ENCODE data around the gene AHCYL2. TPM values are rescaled to one million over a fixed set of nuclear protein-coding genes. Genes with fewer than 3 reads are reported as not detected.

AHCYL2 gene
- total and polyA plus RNA-seq, 2 donors (not counting 1 experiment from before 2014, with no cell fraction given) = 8.8 to 26.2 TPM

- Histone ChIP-seq H3K36me3 (replicated peaks in 1 of 2; ENCODE audit: control extremely low read depth in 1 of 2, control insufficient read depth in 1 of 2, extremely low read depth in 1 of 2, insufficient read depth in 2 of 2, low read length in 1 of 2) (no peaks in the 10 kb centered on the region), H3K9ac (ENCODE audit: low read length) (no peak overlapping the region), H3K9me3 (ENCODE audit: control extremely low read depth in 1 of 3, control insufficient read depth in 2 of 3, insufficient read depth in 1 of 3, low read length in 2 of 3) (no peaks in the 10 kb centered on the region), H3K79me2 (ENCODE audit: control insufficient read depth, insufficient read depth, low read length) (peaks cover 29% of the 10 kb centered on the region), H3K4me3 (ENCODE audit: control extremely low read depth in 1 of 5, extremely low read depth in 1 of 5, insufficient read depth in 1 of 5, low read depth in 2 of 5, low read length in 4 of 5) (no peak overlapping the region), H2AFZ (ENCODE audit: insufficient read depth, low read depth, low read length, poor library complexity, severe bottlenecking) (no peak overlapping the region), H3K27ac (ENCODE audit: low read length in 2 of 2) (no peak overlapping the region), H3K4me2 (replicated peaks; ENCODE audit: low read depth, low read length, poor library complexity, severe bottlenecking) (no peak overlapping the region), H4K20me1 (ENCODE audit: control insufficient read depth, insufficient read depth, low read length, poor library complexity, severe bottlenecking) (no peaks in the 10 kb centered on the region), H3K27me3 (replicated peaks in 1 of 4; ENCODE audit: control extremely low read depth in 1 of 4, control insufficient read depth in 3 of 4, insufficient read depth in 4 of 4, low read length in 3 of 4) (no peaks in the 10 kb centered on the region), H3K4me1 (ENCODE audit: control insufficient read depth in 2 of 2, insufficient read depth in 2 of 2, low read length in 2 of 2) (peaks cover 9% of the 10 kb centered on the region in 2 donors)
- H3K4me3 Mint-ChIP-seq = no peak overlapping the region
- CTCF ChIA-PET = interaction anchor here (0.8 to 1.5 kb wide), 2 partner anchors 16 to 37 kb away, joined by 3 read pairs; no protein-coding TSS in a partner anchor
- POLR2A ChIA-PET = no interaction called here
- ATAC-seq (ENCODE audit: low read depth) (no peak), DNase-seq (no peak)
- WGBS (ENCODE audit: insufficient coverage) = 86% methylated on average over 2 of the region's 4 CpGs
- peaks cover 22% of the 10 kb centered on the region for H3K4me1 Mint-ChIP-seq
- intact Hi-C loops (cut with micrococcal nuclease) = no loop called here
- no peaks in the 10 kb centered on the region for H3K9me3 Mint-ChIP-seq (ENCODE audit: insufficient read depth)
- TF ChIP-seq, protein P1, sequence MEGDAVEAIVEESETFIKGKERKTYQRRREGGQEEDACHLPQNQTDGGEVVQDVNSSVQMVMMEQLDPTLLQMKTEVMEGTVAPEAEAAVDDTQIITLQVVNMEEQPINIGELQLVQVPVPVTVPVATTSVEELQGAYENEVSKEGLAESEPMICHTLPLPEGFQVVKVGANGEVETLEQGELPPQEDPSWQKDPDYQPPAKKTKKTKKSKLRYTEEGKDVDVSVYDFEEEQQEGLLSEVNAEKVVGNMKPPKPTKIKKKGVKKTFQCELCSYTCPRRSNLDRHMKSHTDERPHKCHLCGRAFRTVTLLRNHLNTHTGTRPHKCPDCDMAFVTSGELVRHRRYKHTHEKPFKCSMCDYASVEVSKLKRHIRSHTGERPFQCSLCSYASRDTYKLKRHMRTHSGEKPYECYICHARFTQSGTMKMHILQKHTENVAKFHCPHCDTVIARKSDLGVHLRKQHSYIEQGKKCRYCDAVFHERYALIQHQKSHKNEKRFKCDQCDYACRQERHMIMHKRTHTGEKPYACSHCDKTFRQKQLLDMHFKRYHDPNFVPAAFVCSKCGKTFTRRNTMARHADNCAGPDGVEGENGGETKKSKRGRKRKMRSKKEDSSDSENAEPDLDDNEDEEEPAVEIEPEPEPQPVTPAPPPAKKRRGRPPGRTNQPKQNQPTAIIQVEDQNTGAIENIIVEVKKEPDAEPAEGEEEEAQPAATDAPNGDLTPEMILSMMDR (IDR thresholded peaks at IDR 0.05) = no peak
- no peak for TF ChIP-seq EZH2 (IDR thresholded peaks at IDR 0.05; ENCODE audit: borderline replicate concordance, insufficient read depth, low read depth, low read length, poor library complexity, severe bottlenecking)
- H3K27ac Mint-ChIP-seq = no peak overlapping the region
- no peaks in the 10 kb centered on the region for H3K27me3 Mint-ChIP-seq
Observed at GRCh38 chr7:129255800-129256199, 31.0 kb downstream of the AHCYL2 start.

- Histone ChIP-seq H3K4me1 (ENCODE audit: control insufficient read depth in 2 of 2, insufficient read depth in 2 of 2, low read length in 2 of 2) (peaks cover 9% of the 10 kb centered on the region in 2 donors), H3K4me3 (ENCODE audit: control extremely low read depth in 1 of 5, extremely low read depth in 1 of 5, insufficient read depth in 1 of 5, low read depth in 2 of 5, low read length in 4 of 5) (no peak overlapping the region), H3K36me3 (replicated peaks in 1 of 2; ENCODE audit: control extremely low read depth in 1 of 2, control insufficient read depth in 1 of 2, extremely low read depth in 1 of 2, insufficient read depth in 2 of 2, low read length in 1 of 2) (no peaks in the 10 kb centered on the region), H3K4me2 (replicated peaks; ENCODE audit: low read depth, low read length, poor library complexity, severe bottlenecking) (no peak overlapping the region), H3K9ac (ENCODE audit: low read length) (no peak overlapping the region), H3K9me3 (ENCODE audit: control extremely low read depth in 1 of 3, control insufficient read depth in 2 of 3, insufficient read depth in 1 of 3, low read length in 2 of 3) (no peaks in the 10 kb centered on the region), H3K27me3 (replicated peaks in 1 of 4; ENCODE audit: control extremely low read depth in 1 of 4, control insufficient read depth in 3 of 4, insufficient read depth in 4 of 4, low read length in 3 of 4) (no peaks in the 10 kb centered on the region), H2AFZ (ENCODE audit: insufficient read depth, low read depth, low read length, poor library complexity, severe bottlenecking) (no peak overlapping the region), H3K79me2 (ENCODE audit: control insufficient read depth, insufficient read depth, low read length) (peaks cover 25% of the 10 kb centered on the region), H4K20me1 (ENCODE audit: control insufficient read depth, insufficient read depth, low read length, poor library complexity, severe bottlenecking) (no peaks in the 10 kb centered on the region), H3K27ac (ENCODE audit: low read length in 2 of 2) (no peak overlapping the region)
- Mint-ChIP-seq H3K4me3 (no peak overlapping the region), H3K27me3 (no peaks in the 10 kb centered on the region), H3K9me3 (ENCODE audit: insufficient read depth) (no peaks in the 10 kb centered on the region), H3K27ac (no peak overlapping the region), H3K4me1 (peaks cover 22% of the 10 kb centered on the region)
- TF ChIP-seq, protein P1 (IDR thresholded peaks at IDR 0.05) = no peak
- no peak for TF ChIP-seq EZH2 (IDR thresholded peaks at IDR 0.05; ENCODE audit: borderline replicate concordance, insufficient read depth, low read depth, low read length, poor library complexity, severe bottlenecking)
- no peak for ATAC-seq (ENCODE audit: low read depth)
- CTCF ChIA-PET = interaction anchor here (0.8 to 1.5 kb wide), 3 partner anchors 16 to 42 kb away, joined by 3 read pairs; no protein-coding TSS in a partner anchor
- POLR2A ChIA-PET = no interaction called here
- DNase-seq = no peak
- no CpG with 5 or more reads among the region's 2 CpGs for WGBS (ENCODE audit: insufficient coverage)
- intact Hi-C loops (cut with micrococcal nuclease) = no loop called here
Observed at GRCh38 chr7:129256221-129256620, 31.4 kb downstream of the AHCYL2 start.

All from B cell (primary cell).